Measurements from ENCODE around the gene FBXW8.

Gene FBXW8

DNA sequence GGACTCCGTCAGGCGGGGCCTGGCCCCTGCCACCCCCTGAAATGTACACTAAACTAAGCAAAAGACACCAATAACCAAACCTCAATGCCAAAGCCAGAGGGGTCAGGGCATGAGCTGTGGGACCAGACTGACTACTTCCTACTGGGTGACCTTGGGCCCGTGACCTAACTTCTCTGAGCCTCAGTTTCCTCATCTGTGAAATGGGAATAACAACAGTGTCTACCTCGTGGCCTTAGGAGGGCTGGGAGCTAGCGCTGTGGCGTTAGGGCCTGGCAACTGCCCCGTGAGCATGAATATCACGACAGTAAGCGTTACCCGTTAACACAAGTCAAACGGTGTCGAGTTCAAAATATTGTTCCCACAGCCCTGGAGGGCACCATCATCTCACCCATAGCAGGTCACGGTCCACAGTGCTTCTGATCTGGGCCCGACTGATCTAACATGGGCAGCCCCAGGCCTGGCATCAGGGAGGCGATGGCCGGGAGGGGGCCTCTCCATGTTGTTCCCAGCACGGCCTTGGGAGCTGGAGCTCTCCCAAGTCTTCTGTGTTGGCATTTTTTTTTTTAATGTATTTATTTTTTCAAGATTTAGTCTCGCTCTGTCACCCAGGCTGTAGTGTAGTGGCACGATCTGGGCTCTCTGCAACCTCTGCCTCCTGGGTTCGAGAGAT is 136.2 kb downstream of the FBXW8 start:
- H3K4me3 ChIP-seq (ENCODE audit: low read length), result no peak overlapping the region
- no peak for DNase-seq (ENCODE audit: low read depth)
- TF ChIP-seq, protein P1, sequence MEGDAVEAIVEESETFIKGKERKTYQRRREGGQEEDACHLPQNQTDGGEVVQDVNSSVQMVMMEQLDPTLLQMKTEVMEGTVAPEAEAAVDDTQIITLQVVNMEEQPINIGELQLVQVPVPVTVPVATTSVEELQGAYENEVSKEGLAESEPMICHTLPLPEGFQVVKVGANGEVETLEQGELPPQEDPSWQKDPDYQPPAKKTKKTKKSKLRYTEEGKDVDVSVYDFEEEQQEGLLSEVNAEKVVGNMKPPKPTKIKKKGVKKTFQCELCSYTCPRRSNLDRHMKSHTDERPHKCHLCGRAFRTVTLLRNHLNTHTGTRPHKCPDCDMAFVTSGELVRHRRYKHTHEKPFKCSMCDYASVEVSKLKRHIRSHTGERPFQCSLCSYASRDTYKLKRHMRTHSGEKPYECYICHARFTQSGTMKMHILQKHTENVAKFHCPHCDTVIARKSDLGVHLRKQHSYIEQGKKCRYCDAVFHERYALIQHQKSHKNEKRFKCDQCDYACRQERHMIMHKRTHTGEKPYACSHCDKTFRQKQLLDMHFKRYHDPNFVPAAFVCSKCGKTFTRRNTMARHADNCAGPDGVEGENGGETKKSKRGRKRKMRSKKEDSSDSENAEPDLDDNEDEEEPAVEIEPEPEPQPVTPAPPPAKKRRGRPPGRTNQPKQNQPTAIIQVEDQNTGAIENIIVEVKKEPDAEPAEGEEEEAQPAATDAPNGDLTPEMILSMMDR (conservative IDR thresholded peaks at IDR 0.05; ENCODE audit: low read depth, low read length), result no peak

DNA sequence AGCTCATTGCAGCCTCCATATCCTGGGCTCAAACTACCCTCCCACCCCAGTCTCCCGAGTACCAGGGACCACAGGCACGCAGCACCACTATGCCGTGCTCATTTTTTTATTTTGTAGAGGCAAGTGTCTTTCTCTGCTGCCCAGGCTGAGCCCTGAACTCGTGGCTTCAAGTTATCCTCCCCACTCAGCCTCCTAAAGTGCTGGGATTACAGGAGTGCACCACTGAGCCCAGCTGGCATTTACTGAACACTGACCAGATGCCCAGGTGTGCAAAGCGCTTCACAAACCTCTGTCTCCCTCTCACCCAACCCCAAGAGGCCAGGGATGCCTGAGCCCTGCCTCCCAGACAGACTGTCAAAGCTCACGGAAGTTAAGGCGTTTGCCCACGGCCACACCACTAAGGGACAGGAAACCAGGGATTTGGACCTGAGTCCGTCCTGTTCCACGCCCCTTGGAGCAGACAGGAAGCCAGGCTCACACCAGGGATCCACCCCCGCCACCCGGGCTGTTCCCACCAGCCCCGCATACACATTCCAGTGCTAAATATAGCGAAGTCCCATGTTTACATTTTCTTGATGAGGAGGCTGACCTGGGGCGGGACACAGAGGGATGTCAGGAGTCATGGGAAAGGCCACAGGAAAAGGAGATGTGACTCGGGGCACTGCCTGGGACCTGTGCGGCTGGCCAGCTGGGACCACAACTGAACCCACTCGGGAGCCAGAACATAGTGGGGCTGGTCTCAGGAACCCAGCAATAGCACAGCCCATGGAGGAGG is 137.2 kb downstream of the FBXW8 start:
- TF ChIP-seq, protein P1 (conservative IDR thresholded peaks at IDR 0.05; ENCODE audit: low read depth, low read length), result no peak
- H3K4me3 ChIP-seq (ENCODE audit: low read length), result no peak overlapping the region
- DNase-seq (ENCODE audit: low read depth), result peak; percentile 50

DNA sequence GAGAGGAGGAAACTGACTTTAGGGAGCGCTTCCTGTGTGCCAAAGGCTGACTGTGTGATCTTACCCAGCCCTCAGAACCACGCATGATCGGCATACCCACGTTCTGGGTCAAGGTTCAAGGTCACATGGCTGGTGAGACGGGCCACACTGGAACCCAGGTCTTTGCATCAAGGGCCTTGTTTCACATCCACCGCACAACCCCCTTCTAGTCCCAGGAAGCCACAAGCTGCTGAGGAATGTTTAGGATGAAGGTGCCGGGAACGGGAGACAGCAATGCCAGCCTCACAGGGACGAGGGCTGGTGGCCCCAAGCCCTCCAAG is 137.8 kb downstream of the FBXW8 start:
- TF ChIP-seq, protein P1 (conservative IDR thresholded peaks at IDR 0.05; ENCODE audit: low read depth, low read length), result no peak
- no peak for DNase-seq (ENCODE audit: low read depth)
- no peak overlapping the region for H3K4me3 ChIP-seq (ENCODE audit: low read length)

DNA sequence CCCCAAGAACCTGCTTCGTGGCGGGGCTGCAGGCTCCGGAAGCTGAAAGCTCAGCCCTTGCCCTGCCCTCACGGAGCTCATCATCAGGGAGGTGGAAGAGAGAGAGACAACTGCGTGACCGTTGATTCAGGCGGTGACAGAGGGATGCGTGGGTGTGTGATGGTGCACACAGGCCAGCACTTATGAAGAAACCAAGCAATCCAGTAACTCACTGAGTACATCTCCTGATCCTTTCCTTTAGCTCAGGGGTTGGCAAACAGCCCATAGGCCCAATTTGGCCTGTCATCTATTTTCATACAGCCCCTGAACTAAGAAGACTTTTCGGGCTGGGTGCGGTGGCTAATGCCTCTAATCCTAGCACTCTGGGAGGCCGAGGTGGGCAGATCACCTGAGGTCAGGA is 138.5 kb downstream of the FBXW8 start:
- no peak for DNase-seq (ENCODE audit: low read depth)
- no peak overlapping the region for H3K4me3 ChIP-seq (ENCODE audit: low read length)
- TF ChIP-seq, protein P1 (conservative IDR thresholded peaks at IDR 0.05; ENCODE audit: low read depth, low read length), result no peak

DNA sequence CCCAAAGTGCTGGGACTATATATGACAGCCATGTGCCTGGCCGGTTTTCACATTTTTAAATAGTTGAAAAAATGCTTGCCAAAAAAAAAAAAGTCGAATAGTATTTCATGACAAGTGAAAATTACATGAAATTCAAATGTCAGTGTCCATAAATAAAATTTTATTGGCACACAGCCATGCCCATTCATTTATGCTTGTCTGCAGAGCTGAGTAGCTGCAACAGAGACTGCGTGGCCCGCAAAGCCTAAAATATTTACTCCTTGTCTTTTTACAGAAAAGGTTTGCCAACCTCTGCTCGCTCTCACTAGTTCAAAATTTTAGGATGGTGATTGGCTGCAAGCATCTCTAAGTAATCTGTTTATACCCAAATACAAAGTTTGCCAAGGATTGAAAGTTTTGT is 139.3 kb downstream of the FBXW8 start:
- TF ChIP-seq, protein P1 (conservative IDR thresholded peaks at IDR 0.05; ENCODE audit: low read depth, low read length), result no peak
- no peak overlapping the region for H3K4me3 ChIP-seq (ENCODE audit: low read length)
- DNase-seq (ENCODE audit: low read depth), result no peak

DNA sequence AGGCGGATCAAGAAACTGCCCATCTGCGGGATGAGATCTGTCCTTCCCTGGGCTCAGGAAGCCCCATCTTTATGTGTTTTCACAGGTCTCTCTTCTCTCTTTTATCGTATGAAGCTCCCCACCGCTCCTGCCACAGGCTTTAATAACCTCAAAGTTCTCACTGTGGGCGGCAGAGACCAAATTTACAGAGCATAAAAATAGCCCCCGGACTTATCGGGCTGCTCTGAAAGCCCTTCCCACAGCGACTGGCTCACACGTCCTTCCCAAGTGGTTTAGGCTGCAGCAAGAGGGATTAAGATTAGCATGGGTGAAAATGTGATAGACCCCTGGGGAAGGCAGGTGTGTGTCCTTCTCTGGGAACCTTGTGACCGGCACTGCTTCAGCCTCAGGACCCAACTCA is 140.6 kb downstream of the FBXW8 start:
- no peak overlapping the region for H3K4me3 ChIP-seq (ENCODE audit: low read length)
- TF ChIP-seq, protein P1 (conservative IDR thresholded peaks at IDR 0.05; ENCODE audit: low read depth, low read length), result no peak
- no peak for DNase-seq (ENCODE audit: low read depth)
